PFSK-1 (cell line): ENCODE data around the gene PIK3CD.

Experiments
- FOXP2 ChIP-seq: optimal IDR thresholded peaks from 2 replicates; pipeline ENCODE3; 2011; ENCODE audit warnings: borderline replicate concordance, control low read depth, inconsistent platforms; ENCODE audit not compliant: insufficient read depth; ENCODE audit errors: extremely low read length, extremely low read depth
- POLR2AphosphoS5 ChIP-seq: IDR thresholded peaks from 2 replicates; pipeline ENCODE4 v1.6.1; 2012; ENCODE audit warnings: low read depth, mild to moderate bottlenecking, control low read depth, low read length, moderate library complexity
- REST ChIP-seq, 2 experiments: IDR thresholded peaks; 2 replicates each; pipeline versions ENCODE4 v1.6.1 to v1.8.0; 2011 to 2012; ENCODE audit warnings: low read depth in 2 of 2, low read length in 2 of 2, control low read depth in 1 of 2, inconsistent platforms in 1 of 2, mild to moderate bottlenecking in 1 of 2, moderate library complexity in 1 of 2; ENCODE audit not compliant: insufficient read depth in 1 of 2
- SIN3A ChIP-seq: IDR thresholded peaks from 2 replicates; pipeline ENCODE4 v1.6.1; 2012; ENCODE audit warnings: mild to moderate bottlenecking, low read length, moderate library complexity, borderline replicate concordance; ENCODE audit not compliant: insufficient read depth
- TAF1 ChIP-seq: IDR thresholded peaks from 2 replicates; pipeline ENCODE4 v1.6.1; 2012; ENCODE audit warnings: low read length, control low read depth, borderline replicate concordance; ENCODE audit not compliant: insufficient read depth

PIK3CD gene

GRCh38 chr1:9705337-9706093, 54.0 kb downstream of the PIK3CD start:
- TF ChIP-seq SIN3A (no peak), POLR2AphosphoS5 (no peak)

- no peak for TF ChIP-seq REST (IDR thresholded peaks at IDR 0.05; ENCODE audit: insufficient read depth in 1 of 2, low read depth in 2 of 2, low read length in 2 of 2)
Measured at GRCh38 chr1:9706178-9706577, 54.6 kb downstream of the PIK3CD start.

- TF ChIP-seq SIN3A (no peak), POLR2AphosphoS5 (no peak), FOXP2 (no peak), TAF1 (no peak), REST (IDR thresholded peaks at IDR 0.05; ENCODE audit: insufficient read depth in 1 of 2, low read depth in 2 of 2, low read length in 2 of 2) (no peak)
Measured at GRCh38 chr1:9710037-9710436, 58.5 kb downstream of the PIK3CD start.

- TF ChIP-seq POLR2AphosphoS5 (no peak), TAF1 (no peak), SIN3A (no peak), REST (IDR thresholded peaks at IDR 0.05; ENCODE audit: insufficient read depth in 1 of 2, low read depth in 2 of 2, low read length in 2 of 2) (no peak), FOXP2 (no peak)
Measured at GRCh38 chr1:9711466-9712020, 60.0 kb downstream of the PIK3CD start.

- TF ChIP-seq POLR2AphosphoS5 = no peak
- no peak for TF ChIP-seq FOXP2
- TF ChIP-seq SIN3A = no peak
- no peak for TF ChIP-seq TAF1
- no peak for TF ChIP-seq REST (IDR thresholded peaks at IDR 0.05; ENCODE audit: insufficient read depth in 1 of 2, low read depth in 2 of 2, low read length in 2 of 2)
Measured at GRCh38 chr1:9714257-9714718, 62.8 kb downstream of the PIK3CD start.
